Heart right ventricle (tissue), 16 donors: Measurements from ENCODE around the gene GSG1. TPM values are rescaled to one million over a fixed set of nuclear protein-coding genes. Genes with fewer than 3 reads are reported as not detected.

ENCODE experiments used
- ATAC-seq, 8 donors: fragments of 200-7000 bp; cut with Tn5 transposase; one replicate each; pipeline ENCODE4 v1.9.1; 2020; ENCODE audit warnings: mild to moderate bottlenecking in 8 of 8, moderate library complexity in 8 of 8, moderate number of reproducible peaks in 1 of 8
- DNase-seq, 2 donors: peaks; one replicate each; pipeline ENCODE4 v3.0.0-alpha.2; 2020
- H3K27ac ChIP-seq, 10 donors: fragments of 200-600 bp; sonication (generic) in 2 of 10; one replicate each; pipeline versions ENCODE4 v1.5.0 to v1.8.0; 2020 to 2022; ENCODE audit warnings: mild to moderate bottlenecking in 3 of 10
- H3K27me3 ChIP-seq, 7 donors: fragments of 200-600 bp; one replicate each; pipeline ENCODE4 v1.8.0; 2021 to 2022; ENCODE audit warnings: mild to moderate bottlenecking in 2 of 7
- H3K36me3 ChIP-seq, 9 donors: fragments of 200-600 bp; sonication (generic) in 1 of 9; one replicate each; pipeline versions ENCODE4 v1.5.0 to v1.8.0; 2020 to 2022; ENCODE audit warnings: mild to moderate bottlenecking in 2 of 9
- H3K4me1 ChIP-seq, 9 donors: fragments of 200-600 bp; sonication (generic) in 1 of 9; one replicate each; pipeline versions ENCODE4 v1.5.0 to v1.8.0; 2020 to 2022; ENCODE audit warnings: mild to moderate bottlenecking in 4 of 9
- H3K4me3 ChIP-seq, 10 donors: fragments of 200-600 bp; sonication (generic) in 2 of 10; one replicate each; pipeline versions ENCODE4 v1.5.0 to v1.8.0; 2020 to 2022; ENCODE audit warnings: mild to moderate bottlenecking in 7 of 10, moderate library complexity in 2 of 10
- H3K9me3 ChIP-seq, 11 donors: fragments of 200-600 bp in 10 of 11; sonication (generic) in 2 of 11; one replicate each; pipeline versions ENCODE4 v1.5.0 to v1.8.0; 2013 to 2022; ENCODE audit warnings: mild to moderate bottlenecking in 2 of 11, control low read depth in 1 of 11, moderate library complexity in 1 of 11
- CTCF ChIP-seq, 9 donors: fragments of 200-600 bp; sonication (generic) in 2 of 9; IDR thresholded peaks; one replicate each; pipeline versions ENCODE4 v1.5.0 to v1.8.0; 2021 to 2022; ENCODE audit warnings: antibody characterized with exemption in 9 of 9, mild to moderate bottlenecking in 5 of 9, moderate library complexity in 1 of 9
- WGBS, 2 donors: extraction: QIAGEN DNeasy Blood & Tissue Kit; methylation state at CpG; one replicate each; pipeline ENCODE4 v1.1.7; 2013; ENCODE audit warnings: inconsistent platforms in 1 of 2; 5-methylcytosine and 5-hydroxymethylcytosine counted together
- intact Hi-C, 10 donors: fragments of 100-400 bp; cut with DNase I; formaldehyde crosslinking; loops; one replicate each; pipeline versions ENCODE4 v1.11.1 to v1.14.2; 2022
- polyA plus RNA-seq, 2 donors: library from polyadenylated mRNA; stranded (reverse); fragments of 200-250 nt; gene quantifications; one replicate each; pipeline ENCODE4 v1.2.3, GENCODE V29; 2013
- total RNA-seq, 10 donors: library from RNA; stranded (reverse); fragmentation: NEBNext Ultra II Directional in 3 of 10; extraction: Animal tissue kit (Norgen Biotek cat#: 25700) in 3 of 10; gene quantifications; one replicate each; pipeline versions ENCODE4 v1.2.1 to v1.2.4, GENCODE V29; 2021 to 2023
- donor health status: Arrhythmogenic right ventricular cardiomyopathy.
- donor health status: ischemic (EF 13 %, LVEDD 7.1; RV severe dilation, severe dysfunction).
- donor health status: healthy with polysubstance abuse.
- donor health status: DM: no; HTN: yes; CAD: no.
- donor health status: DM: no; HTN: no; CAD: no.
- donor health status: ischemic (EF 25% LVEDD 6.9; RV normal size, moderate dysfunction).
- donor health status: ischemic (EF 25% LVEDD 5.7; RV mildly dilated, moderate dysfunction).
- donor health status: healthy.
- donor health status: DM: yes; HTN: yes; CAD: no.
- donor health status: Ischemic cardiomyopathy.
- donor health status: ischemic (EF 35%, LVEDD 5.7; RV mildly dilated, moderate dysfunction).
- donor health status: nonischemic (EF 11% LVEDD 7.7; RV severe dilation, severe dysfunction).
- donor health status: DM: yes; HTN: yes; CAD: no.
- donor health status: PGD.
- donor health status: ischemic (EF 29% LVEDD 5.4; RV normal size, mild dysfunction).
- donor health status: nonischemic (EF 23%, LVEDD 6.1; RV moderate dilation, normal function).

GSG1 gene
- total and polyA plus RNA-seq, 12 donors: not detected

- intact Hi-C loops: loop anchor here in 1 of 10 donors (10.0 kb wide), 1 partner anchor 50 kb away; the partner anchor contains the start of gene EMP1
- Histone ChIP-seq H3K9me3 (peaks cover 0 to 2% (median 0%) of the 10 kb centered on the region in 11 donors), H3K27me3 (no peaks in the 10 kb centered on the region), H3K4me1 (peaks cover 0 to 42% (median 17%) of the 10 kb centered on the region in 9 donors), H3K27ac (peak overlapping the region in 2 of 10 donors; percentile 10 to 33), H3K4me3 (no peak overlapping the region), H3K36me3 (no peaks in the 10 kb centered on the region)
- ATAC-seq (no peak), DNase-seq (no peak)
- no peak for TF ChIP-seq CTCF (IDR thresholded peaks at IDR 0.05)
- WGBS, 2 donors: 83 to 89% methylated on average over 2 of the region's 2 CpGs
Measured at GRCh38 chr12:13144266-13144828, 40.9 kb upstream of the GSG1 start.

- TF ChIP-seq CTCF (IDR thresholded peaks at IDR 0.05): no peak
- DNase-seq (no peak), ATAC-seq (peak in 3 of 8 donors; percentile 31 to 62 (median 54))
- H3K4me1 ChIP-seq: peaks cover 0 to 32% (median 12%) of the 10 kb centered on the region in 9 donors
- WGBS, 2 donors: 91 to 93% methylated on average over 8 of the region's 8 CpGs
- H3K36me3 ChIP-seq: no peaks in the 10 kb centered on the region
- no peaks in the 10 kb centered on the region for H3K9me3 ChIP-seq
- H3K27me3 ChIP-seq: no peaks in the 10 kb centered on the region
- H3K4me3 ChIP-seq: no peak overlapping the region
- H3K27ac ChIP-seq: no peak overlapping the region
- intact Hi-C loops: loop anchor here in 1 of 10 donors (10.0 kb wide), 1 partner anchor 52 kb away; the partner anchor contains the start of gene EMP1
Measured at GRCh38 chr12:13142747-13143146, 39.3 kb upstream of the GSG1 start.

- no peak for TF ChIP-seq CTCF (IDR thresholded peaks at IDR 0.05)
- no peaks in the 10 kb centered on the region for H3K27me3 ChIP-seq
- H3K36me3 ChIP-seq: no peaks in the 10 kb centered on the region
- no peak for DNase-seq
- H3K4me1 ChIP-seq: peaks cover 0 to 29% (median 12%) of the 10 kb centered on the region in 9 donors
- no peak overlapping the region for H3K27ac ChIP-seq
- no peak overlapping the region for H3K4me3 ChIP-seq
- H3K9me3 ChIP-seq: no peaks in the 10 kb centered on the region
- no peak for ATAC-seq
- intact Hi-C loops: loop anchor here in 1 of 10 donors (10.0 kb wide), 1 partner anchor 53 kb away; the partner anchor contains the start of gene EMP1
- 95 to 99% methylated on average over 5 of the region's 5 CpGs for WGBS, 2 donors
Measured at GRCh38 chr12:13141686-13142085, 38.2 kb upstream of the GSG1 start.

GRCh38 chr12:13135371-13136178 is 32.1 kb upstream of the GSG1 start:
- TF ChIP-seq CTCF (IDR thresholded peaks at IDR 0.05): no peak
- ATAC-seq (peak in 4 of 8 donors; percentile 17 to 80 (median 35)), DNase-seq (no peak)
- Histone ChIP-seq H3K27me3 (no peaks in the 10 kb centered on the region), H3K27ac (no peak overlapping the region), H3K36me3 (no peaks in the 10 kb centered on the region), H3K4me1 (no peaks in the 10 kb centered on the region), H3K9me3 (no peaks in the 10 kb centered on the region), H3K4me3 (no peak overlapping the region)
- 70 to 73% methylated on average over 14 of the region's 14 CpGs for WGBS, 2 donors
- intact Hi-C loops: no loop called here
